Smooth muscle cell (in vitro differentiated cells): Measurements from ENCODE around the gene WDFY2. TPM values are rescaled to one million over a fixed set of nuclear protein-coding genes. Genes with fewer than 3 reads are reported as not detected.

Experiments
- DNase-seq: peaks from one replicate; lab custom pipeline; 2025; ENCODE audit not compliant: unreplicated experiment; lab: John Stamatoyannopoulos, UW
- H2AFZ ChIP-seq: fragments of 200-600 bp; sonication (generic); 2 replicates; pipeline ENCODE4 v1.6.0; 2016; ENCODE audit warnings: antibody characterized with exemption, low read depth, mild to moderate bottlenecking
- H3F3A ChIP-seq: fragments of 200-600 bp; sonication (generic); 2 replicates; pipeline ENCODE4 v1.6.0; 2017; ENCODE audit warnings: antibody characterized with exemption, low read depth
- H3K27ac ChIP-seq: fragments of 200-600 bp; sonication (generic); 2 replicates; pipeline ENCODE4 v1.5.1; 2016; ENCODE audit warnings: low read depth, mild to moderate bottlenecking
- H3K27me3 ChIP-seq: fragments of 200-600 bp; sonication (generic); 2 replicates; pipeline ENCODE4 v1.6.1; 2016; ENCODE audit warnings: low read depth, mild to moderate bottlenecking
- H3K36me3 ChIP-seq: fragments of 200-600 bp; sonication (generic); 2 replicates; pipeline ENCODE4 v1.5.1; 2016; ENCODE audit warnings: low read depth
- H3K4me1 ChIP-seq: fragments of 200-600 bp; sonication (generic); 2 replicates; pipeline ENCODE4 v1.5.1; 2016; ENCODE audit warnings: low read depth
- H3K4me2 ChIP-seq: fragments of 200-600 bp; sonication (generic); 2 replicates; pipeline ENCODE4 v1.6.0; 2016; ENCODE audit warnings: mild to moderate bottlenecking
- H3K4me3 ChIP-seq: fragments of 200-600 bp; sonication (generic); 2 replicates; pipeline ENCODE4 v1.5.1; 2016; ENCODE audit warnings: mild to moderate bottlenecking
- H3K79me2 ChIP-seq: fragments of 200-600 bp; sonication (generic); 2 replicates; pipeline ENCODE4 v1.6.0; 2016; ENCODE audit warnings: low read depth, mild to moderate bottlenecking
- H3K9ac ChIP-seq: fragments of 200-600 bp; sonication (generic); 2 replicates; pipeline ENCODE4 v1.6.0; 2016; ENCODE audit warnings: low read depth
- H3K9me3 ChIP-seq: fragments of 200-600 bp; sonication (generic); replicated peaks from 2 replicates; pipeline ENCODE4 v1.5.1; 2016; ENCODE audit warnings: low read depth
- H4K20me1 ChIP-seq: fragments of 200-600 bp; sonication (generic); 2 replicates; pipeline ENCODE4 v1.6.0; 2016; ENCODE audit warnings: low read depth
- WGBS: methylation state at CpG from one replicate; pipeline ENCODE4 v1.1.7; 2016; ENCODE audit warnings: low lambda C conversion rate; 5-methylcytosine and 5-hydroxymethylcytosine counted together
- microRNA-seq: library from miRNA; unstranded; fragments of <30 nt; microRNA quantifications from one replicate; pipeline ENCODE4, GENCODE V29; 2016; ENCODE audit warnings: borderline number of aligned reads
- polyA plus RNA-seq: library from polyadenylated mRNA; unstranded; fragments of >200 nt; fragmentation: Nextera tagmentation; extraction: Ambion mirVana; gene quantifications from 2 replicates; pipeline ENCODE4 v1.2.1, GENCODE V29; 2016
- small RNA-seq: library from RNA; depleted of rRNA; stranded (forward); fragments of <200 nt; gene quantifications from one replicate; pipeline ENCODE3, GENCODE V24; 2014
- total RNA-seq: library from RNA; depleted of rRNA; stranded (reverse); fragments of >200 nt; gene quantifications from 2 replicates; pipeline ENCODE4 v1.2.3, GENCODE V29; 2014
- TF ChIP-seq, protein P1 (sequence below): fragments of 200-600 bp; sonication (generic); IDR thresholded peaks from 2 replicates; pipeline ENCODE4 v1.5.1; 2017; ENCODE audit warnings: borderline replicate concordance, mild to moderate bottlenecking, antibody characterized with exemption; ENCODE audit not compliant: insufficient read depth, poor library complexity, severe bottlenecking

The WDFY2 gene
- total and polyA plus RNA-seq, 2 experiments from 2014 or later, result 6.6 to 13.7 TPM

- Histone ChIP-seq H3K79me2 (no peaks in the 10 kb centered on the region), H4K20me1 (no peaks in the 10 kb centered on the region), H3K9ac (no peak overlapping the region), H3K4me3 (peak overlapping the region; percentile 21), H3K4me1 (no peaks in the 10 kb centered on the region), H2AFZ (no peak overlapping the region), H3K9me3 (no peaks in the 10 kb centered on the region), H3K27ac (no peak overlapping the region), H3K4me2 (peak overlapping the region; percentile 67), H3F3A (no peaks in the 10 kb centered on the region), H3K36me3 (no peaks in the 10 kb centered on the region), H3K27me3 (no peaks in the 10 kb centered on the region)
- TF ChIP-seq, protein P1, sequence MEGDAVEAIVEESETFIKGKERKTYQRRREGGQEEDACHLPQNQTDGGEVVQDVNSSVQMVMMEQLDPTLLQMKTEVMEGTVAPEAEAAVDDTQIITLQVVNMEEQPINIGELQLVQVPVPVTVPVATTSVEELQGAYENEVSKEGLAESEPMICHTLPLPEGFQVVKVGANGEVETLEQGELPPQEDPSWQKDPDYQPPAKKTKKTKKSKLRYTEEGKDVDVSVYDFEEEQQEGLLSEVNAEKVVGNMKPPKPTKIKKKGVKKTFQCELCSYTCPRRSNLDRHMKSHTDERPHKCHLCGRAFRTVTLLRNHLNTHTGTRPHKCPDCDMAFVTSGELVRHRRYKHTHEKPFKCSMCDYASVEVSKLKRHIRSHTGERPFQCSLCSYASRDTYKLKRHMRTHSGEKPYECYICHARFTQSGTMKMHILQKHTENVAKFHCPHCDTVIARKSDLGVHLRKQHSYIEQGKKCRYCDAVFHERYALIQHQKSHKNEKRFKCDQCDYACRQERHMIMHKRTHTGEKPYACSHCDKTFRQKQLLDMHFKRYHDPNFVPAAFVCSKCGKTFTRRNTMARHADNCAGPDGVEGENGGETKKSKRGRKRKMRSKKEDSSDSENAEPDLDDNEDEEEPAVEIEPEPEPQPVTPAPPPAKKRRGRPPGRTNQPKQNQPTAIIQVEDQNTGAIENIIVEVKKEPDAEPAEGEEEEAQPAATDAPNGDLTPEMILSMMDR, result peak; percentile 81
- WGBS, result 35% methylated on average over 13 of the region's 13 CpGs
- DNase-seq, result peak; percentile 3
Measured at GRCh38 chr13:51814825-51815650, 230.8 kb downstream of the WDFY2 start.

DNA sequence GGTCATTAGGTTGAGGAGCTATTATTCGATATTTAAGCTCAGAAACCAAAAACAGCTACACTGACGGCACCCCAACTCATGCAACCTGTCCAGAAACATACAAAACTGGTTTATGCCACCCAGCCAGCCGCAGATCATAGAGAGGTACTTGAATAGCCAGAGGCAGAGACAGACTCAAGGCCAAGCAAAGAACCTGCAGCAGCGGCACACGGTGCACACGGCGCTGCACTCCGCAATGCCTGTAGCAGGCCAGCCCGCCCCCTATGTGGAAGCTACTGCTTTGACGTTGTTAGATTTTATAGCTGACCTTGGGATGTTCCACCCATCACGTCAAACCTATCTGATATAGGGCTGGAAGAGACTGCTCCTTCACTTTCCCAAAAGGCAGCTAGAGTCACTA, 231.6 kb downstream of the WDFY2 start:
- H3K9ac ChIP-seq, result no peak overlapping the region
- H2AFZ ChIP-seq, result no peak overlapping the region
- no peaks in the 10 kb centered on the region for H3K27me3 ChIP-seq
- H3K4me2 ChIP-seq, result peak overlapping the region; percentile 67
- H3K9me3 ChIP-seq, result no peaks in the 10 kb centered on the region
- 83% methylated on average over 11 of the region's 11 CpGs for WGBS
- no peak overlapping the region for H3K4me3 ChIP-seq
- H3K79me2 ChIP-seq, result no peaks in the 10 kb centered on the region
- H3F3A ChIP-seq, result no peaks in the 10 kb centered on the region
- H4K20me1 ChIP-seq, result no peaks in the 10 kb centered on the region
- DNase-seq, result no peak
- no peaks in the 10 kb centered on the region for H3K4me1 ChIP-seq
- H3K36me3 ChIP-seq, result no peaks in the 10 kb centered on the region
- no peak overlapping the region for H3K27ac ChIP-seq
- TF ChIP-seq, protein P1, result no peak

DNA sequence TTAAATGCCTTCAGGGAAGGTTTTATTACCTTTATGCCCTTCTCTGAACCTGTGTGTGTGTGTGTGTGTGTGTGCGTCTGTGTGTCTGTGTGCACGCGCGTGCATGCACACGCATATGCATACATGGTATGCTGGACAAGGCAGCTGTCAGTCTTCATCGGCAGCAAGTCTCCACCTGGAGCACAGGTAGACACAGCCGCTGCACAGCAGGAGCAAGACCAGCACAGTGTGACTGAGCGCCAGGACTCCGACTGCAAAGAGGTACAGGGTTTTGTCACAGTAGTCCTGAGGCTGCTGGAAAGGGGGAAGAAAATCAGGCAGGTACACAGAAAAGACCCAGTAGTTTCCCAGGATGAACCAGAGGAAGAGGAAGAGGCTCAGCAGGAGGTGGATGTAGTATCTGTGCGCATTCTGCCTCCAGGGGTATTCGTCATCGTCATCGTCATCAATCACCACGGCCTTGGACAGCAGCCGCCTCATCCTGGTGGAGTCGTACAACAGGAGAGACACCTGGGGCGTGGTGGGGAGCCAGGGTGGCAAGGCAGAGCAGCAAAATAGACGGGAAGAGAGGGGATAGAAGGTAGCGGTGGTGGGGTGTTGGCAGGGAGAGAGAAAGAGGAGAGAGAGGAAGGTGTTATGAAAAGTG, 232.5 kb downstream of the WDFY2 start:
- Histone ChIP-seq H3K27ac (no peak overlapping the region), H3K4me2 (no peak overlapping the region), H3K27me3 (no peaks in the 10 kb centered on the region), H3K4me1 (no peaks in the 10 kb centered on the region), H3K9me3 (no peaks in the 10 kb centered on the region), H3K36me3 (no peaks in the 10 kb centered on the region), H3K4me3 (no peak overlapping the region), H2AFZ (no peak overlapping the region), H3F3A (no peaks in the 10 kb centered on the region), H3K9ac (no peak overlapping the region), H3K79me2 (no peaks in the 10 kb centered on the region), H4K20me1 (no peaks in the 10 kb centered on the region)
- TF ChIP-seq, protein P1, result no peak
- no peak for DNase-seq
- 70% methylated on average over 19 of the region's 19 CpGs for WGBS

Small RNA genes within 50 kb of the gene (microRNA-seq; reads per million reads assigned to microRNA genes)
- not detected for gene MIR4703

Small RNA genes within 50 kb of the gene (small RNA-seq; reads per million reads assigned to genes)
- gene MIR4703, result not detected
- gene RN7SL413P, result not detected
- not detected for gene RNU6-65P
- not detected for gene RNY1P6

Other genes with a start within 250 kb of the WDFY2 start
- 0.09 TPM in 1 of 2 replicates, not detected in the other for gene SERPINE3, start 244.8 kb upstream of the WDFY2 start, total RNA-seq
- 0.19 TPM in 1 of 2 replicates, not detected in the other for gene SERPINE3, start 244.8 kb upstream of the WDFY2 start, polyA plus RNA-seq
- 51.6 and 62.2 TPM in 2 replicates for gene INTS6, start 131.4 kb upstream of the WDFY2 start, total RNA-seq
- 22.5 and 29.7 TPM in 2 replicates for gene INTS6, start 131.4 kb upstream of the WDFY2 start, polyA plus RNA-seq
- gene DHRS12, start 219.7 kb downstream of the WDFY2 start, total RNA-seq, result 4.3 and 5.7 TPM in 2 replicates
- gene DHRS12, start 219.7 kb downstream of the WDFY2 start, polyA plus RNA-seq, result 9.8 and 9.9 TPM in 2 replicates